Right lobe of liver (tissue), 4 donors: Measurements from ENCODE around the gene CYSTM1.

Experiments
- POLR2A ChIP-seq: fragments of 450-650 bp; IDR thresholded peaks from one replicate; pipeline ENCODE4 v1.6.1; 2017; ENCODE audit warnings: antibody characterized with exemption, mild to moderate bottlenecking
- TF ChIP-seq, protein P1 (sequence below), 4 donors: fragments of 200-600 bp in 3 of 4; fragments of 450-650 bp in 1 of 4; IDR thresholded peaks; one replicate each; pipeline versions ENCODE4 v1.5.1 to v1.8.0; 2016 to 2022; ENCODE audit warnings: antibody characterized with exemption in 4 of 4, mild to moderate bottlenecking in 2 of 4
- donor health status: DM: no; HTN: no; CAD: no.
- donor health status: DM: no; HTN: no; CAD: no.
- donor health status: DM: no; HTN: yes; CAD: no.

GRCh38 chr5:140202610-140203009 lies 27.6 kb downstream of the CYSTM1 start:
- TF ChIP-seq, protein P1, sequence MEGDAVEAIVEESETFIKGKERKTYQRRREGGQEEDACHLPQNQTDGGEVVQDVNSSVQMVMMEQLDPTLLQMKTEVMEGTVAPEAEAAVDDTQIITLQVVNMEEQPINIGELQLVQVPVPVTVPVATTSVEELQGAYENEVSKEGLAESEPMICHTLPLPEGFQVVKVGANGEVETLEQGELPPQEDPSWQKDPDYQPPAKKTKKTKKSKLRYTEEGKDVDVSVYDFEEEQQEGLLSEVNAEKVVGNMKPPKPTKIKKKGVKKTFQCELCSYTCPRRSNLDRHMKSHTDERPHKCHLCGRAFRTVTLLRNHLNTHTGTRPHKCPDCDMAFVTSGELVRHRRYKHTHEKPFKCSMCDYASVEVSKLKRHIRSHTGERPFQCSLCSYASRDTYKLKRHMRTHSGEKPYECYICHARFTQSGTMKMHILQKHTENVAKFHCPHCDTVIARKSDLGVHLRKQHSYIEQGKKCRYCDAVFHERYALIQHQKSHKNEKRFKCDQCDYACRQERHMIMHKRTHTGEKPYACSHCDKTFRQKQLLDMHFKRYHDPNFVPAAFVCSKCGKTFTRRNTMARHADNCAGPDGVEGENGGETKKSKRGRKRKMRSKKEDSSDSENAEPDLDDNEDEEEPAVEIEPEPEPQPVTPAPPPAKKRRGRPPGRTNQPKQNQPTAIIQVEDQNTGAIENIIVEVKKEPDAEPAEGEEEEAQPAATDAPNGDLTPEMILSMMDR (IDR thresholded peaks at IDR 0.05) = no peak
- TF ChIP-seq POLR2A = no peak
